ENCODE results near the gene KRIT1.

DNA sequence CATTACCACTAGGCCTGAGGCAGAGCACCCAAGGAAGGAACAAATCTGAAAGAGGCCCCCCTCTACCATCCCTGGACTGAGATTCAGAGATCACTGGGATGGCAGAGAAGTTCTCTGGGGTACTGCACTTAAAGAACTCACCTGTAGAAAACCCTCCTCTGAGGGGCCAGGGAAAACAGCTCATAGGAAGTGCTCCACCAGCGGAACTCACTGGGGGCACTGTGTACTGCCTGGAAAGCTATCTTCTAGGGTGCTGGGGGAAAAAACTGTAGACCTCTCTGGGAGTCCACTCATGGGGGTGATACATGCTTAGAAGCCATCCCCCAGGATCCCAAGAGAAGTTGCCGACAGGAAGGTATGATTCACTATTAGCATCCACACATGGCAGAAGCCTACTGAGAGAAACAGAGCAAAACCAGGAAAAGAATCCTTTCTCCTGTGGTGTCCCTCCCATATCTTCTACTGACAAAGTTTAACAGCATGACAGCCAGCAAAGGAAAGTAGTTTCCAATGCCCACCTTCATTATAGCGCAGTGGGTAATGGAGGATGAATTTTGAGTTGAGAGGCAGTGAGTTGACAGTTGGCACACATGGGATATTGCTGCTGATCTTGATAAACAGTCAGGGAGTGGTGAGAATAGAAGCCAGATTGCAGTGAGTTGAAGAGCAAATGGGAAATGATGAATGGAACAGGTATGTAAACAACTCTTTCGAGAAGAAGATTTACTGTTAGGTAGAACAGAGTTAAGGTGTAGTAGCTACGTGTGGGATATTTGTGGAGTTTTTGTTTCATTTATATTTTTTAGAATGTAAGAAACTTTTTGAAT is 20.9 kb upstream of the KRIT1 start:
- TF ChIP-seq CTCF (IDR thresholded peaks at IDR 0.05) (no peak), POLR2A (IDR thresholded peaks at IDR 0.05) (no peak)

All from testis (tissue), 2 donors.